ENCODE data around the gene ATP5MC3.

DNA sequence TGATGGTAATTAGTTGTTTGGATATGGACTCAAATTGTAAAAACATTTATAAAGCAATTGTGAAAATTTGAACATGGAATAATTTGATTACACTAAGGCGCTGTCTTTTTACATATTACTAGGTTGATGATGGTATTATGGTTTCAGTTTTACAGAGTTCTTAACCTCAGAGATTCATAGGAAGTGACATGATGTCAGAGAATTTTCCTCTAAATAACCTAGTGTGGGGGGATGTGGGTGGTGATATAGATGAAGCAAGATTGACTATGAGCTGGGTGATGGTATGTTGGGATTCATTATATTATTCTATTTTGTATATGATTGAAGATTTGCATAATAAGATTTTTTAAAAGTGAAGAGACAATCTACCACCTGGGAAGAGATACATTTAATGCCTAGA is 45.9 kb upstream of the ATP5MC3 start:
- TF ChIP-seq, protein P1, sequence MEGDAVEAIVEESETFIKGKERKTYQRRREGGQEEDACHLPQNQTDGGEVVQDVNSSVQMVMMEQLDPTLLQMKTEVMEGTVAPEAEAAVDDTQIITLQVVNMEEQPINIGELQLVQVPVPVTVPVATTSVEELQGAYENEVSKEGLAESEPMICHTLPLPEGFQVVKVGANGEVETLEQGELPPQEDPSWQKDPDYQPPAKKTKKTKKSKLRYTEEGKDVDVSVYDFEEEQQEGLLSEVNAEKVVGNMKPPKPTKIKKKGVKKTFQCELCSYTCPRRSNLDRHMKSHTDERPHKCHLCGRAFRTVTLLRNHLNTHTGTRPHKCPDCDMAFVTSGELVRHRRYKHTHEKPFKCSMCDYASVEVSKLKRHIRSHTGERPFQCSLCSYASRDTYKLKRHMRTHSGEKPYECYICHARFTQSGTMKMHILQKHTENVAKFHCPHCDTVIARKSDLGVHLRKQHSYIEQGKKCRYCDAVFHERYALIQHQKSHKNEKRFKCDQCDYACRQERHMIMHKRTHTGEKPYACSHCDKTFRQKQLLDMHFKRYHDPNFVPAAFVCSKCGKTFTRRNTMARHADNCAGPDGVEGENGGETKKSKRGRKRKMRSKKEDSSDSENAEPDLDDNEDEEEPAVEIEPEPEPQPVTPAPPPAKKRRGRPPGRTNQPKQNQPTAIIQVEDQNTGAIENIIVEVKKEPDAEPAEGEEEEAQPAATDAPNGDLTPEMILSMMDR (IDR thresholded peaks at IDR 0.05) = no peak
- TF ChIP-seq POLR2A (IDR thresholded peaks at IDR 0.05) = no peak

Measured in testis (tissue), 2 donors.